GM18502 (cell line): ENCODE data around the gene NCAM1.

Experiments used
- ATAC-seq: cut with Tn5 transposase; IDR thresholded peaks from one replicate; pipeline ENCODE4 v1.9.1; 2021; ENCODE audit warnings: mild to moderate bottlenecking; ENCODE audit not compliant: unreplicated experiment, poor library complexity

The NCAM1 gene

DNA sequence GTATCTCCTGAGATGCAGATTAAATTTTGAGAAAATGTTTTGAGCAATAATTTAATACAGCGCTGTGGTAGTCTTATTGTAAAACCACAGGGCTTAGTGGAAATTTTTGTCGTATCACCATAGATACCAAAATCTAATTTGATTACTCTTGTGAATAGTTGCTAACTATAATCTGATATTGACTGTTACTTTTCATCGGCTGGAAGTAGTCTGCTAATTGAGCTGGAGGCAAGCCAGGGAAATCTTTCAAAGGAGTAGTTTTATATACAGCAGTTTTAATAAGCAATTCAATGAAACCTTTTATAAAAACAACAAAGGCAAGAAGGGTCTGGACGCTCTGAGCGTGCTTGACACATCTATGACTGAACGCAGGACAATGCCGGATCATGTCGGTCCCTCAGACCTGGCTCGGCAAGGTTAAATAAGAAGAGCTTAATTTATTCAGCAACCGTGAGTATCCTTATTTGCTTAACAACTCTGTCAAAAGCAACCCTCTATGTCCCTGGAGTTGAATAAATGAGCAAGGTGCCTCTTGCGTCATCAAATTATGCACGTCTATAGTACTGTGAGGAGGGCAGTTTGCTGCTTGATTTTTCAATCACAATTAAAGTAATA is 121.2 kb downstream of the NCAM1 start:
- ATAC-seq: no peak

DNA sequence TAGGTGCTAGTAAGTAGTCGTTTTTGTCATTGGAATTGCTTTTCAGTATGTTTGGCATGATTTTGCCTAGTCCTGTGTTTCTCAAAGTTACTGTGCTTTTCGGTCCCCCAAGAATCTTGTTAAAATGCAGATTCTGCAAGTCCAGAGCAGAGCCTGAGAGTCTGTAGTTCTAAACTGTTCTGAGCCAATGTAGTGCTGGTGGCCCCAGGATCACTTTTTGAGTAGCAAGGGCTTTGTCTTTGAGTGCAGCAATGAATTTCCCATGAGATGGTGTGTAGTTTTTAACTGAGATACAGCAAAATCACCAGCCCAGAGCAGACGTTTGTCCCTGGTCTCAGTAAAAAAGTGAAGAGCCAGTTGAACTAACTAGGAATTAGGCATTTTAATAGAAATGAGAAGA is 122.4 kb downstream of the NCAM1 start:
- no peak for ATAC-seq

DNA sequence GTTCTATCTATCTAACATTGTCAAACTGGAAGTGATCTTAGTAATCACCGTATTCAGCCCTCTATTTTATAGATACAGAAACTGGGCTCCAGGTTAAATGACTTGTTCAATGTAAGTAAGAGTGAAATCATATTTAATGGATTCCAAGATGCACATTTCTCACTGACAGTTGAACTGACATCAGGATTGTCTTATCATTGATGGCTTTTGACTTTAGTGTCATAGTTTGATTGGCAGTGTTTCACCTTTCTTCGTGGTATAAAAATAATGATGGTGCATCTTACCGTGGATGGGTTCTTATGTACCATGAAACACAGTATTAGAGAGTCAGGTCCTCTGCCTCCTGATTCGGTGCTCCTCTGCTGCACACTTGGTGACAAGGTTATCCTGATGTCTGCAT is 123.1 kb downstream of the NCAM1 start:
- ATAC-seq: no peak

DNA sequence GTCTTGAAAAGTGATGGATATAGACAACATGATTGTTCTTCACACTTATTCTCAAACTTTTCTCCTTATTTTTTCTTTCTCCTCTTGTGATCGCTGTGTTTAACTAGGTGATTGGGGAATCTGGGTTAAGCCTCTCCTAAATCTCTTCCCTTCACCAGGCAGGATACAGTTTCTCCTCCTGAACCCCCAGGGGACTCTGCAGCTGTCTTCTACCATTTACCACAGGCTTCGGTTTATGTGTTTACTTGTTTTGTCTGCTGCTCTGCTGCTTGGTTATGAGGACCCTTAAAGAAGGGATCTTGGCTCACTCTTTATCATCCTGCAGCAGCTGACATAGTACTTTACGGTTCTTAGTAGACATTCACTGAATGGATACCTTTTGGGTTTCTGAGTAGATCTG is 124.2 kb downstream of the NCAM1 start:
- ATAC-seq: no peak

DNA sequence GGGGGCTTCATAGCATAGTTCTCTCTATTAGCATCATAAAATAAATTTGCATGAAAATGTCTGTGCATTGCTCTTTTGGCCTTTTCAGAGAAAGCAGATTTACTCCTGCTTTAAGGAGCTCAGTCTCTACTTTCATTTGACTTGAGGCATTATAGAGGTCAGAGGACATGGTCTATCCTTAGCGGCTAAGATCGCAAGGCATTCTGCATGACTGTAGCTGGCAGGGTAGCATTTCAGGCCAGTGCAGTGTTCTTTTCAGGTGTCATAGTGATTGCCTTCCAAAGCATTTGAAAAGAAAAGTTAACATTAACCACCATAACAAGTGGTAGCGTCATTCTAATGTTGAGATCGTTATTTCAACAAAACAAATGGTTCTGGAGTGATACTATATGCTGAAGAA is 126.5 kb downstream of the NCAM1 start:
- no peak for ATAC-seq

DNA sequence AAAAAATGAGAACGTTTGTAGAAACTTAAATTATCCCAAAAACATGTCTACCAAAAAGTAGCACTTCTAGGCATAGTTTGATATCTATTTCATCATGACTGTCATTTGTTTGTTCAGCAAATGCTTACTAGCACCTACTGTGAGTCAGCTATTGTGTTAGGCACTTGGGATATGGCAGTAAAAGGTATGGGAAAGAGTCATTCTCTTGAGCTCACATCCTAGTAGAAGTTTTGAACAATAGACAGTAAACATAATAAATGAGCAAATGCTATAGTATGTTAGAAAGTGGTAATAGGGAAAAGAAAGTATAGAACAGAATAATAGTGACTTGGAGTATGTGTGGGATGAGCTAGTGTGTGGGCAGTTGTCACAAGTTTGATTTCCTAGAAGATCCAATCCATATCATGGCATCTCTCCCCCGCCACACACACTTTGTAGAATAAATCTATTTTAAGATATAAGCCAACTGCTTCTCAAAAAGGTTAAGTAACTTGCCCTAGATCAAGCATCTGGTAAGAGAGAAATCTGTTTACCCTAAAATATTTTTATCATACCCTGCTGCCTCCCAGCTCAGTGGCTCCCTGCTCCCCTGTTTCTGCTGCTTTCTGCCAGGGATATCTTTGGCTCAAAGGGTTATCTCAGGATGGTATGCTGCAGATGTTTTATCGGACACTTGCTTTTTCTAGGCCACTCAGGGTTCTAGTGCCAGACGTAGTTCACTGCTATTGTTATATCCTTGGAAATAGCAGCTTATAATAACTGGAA is 129.7 kb downstream of the NCAM1 start:
- ATAC-seq: no peak

DNA sequence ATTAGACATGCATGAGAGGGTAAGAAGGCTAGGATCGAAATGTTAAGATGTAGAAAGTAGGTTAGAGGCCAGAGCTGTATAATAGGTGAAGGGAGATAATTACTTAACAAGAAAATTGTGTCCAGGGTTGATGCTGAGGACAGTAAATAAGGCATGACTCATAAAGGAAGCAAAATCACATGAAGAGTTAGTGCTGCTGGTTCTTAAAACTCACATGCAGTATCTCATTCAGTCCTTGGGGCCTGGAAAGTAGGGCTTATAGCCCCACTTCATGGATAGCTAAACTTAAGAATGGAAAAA is 130.2 kb downstream of the NCAM1 start:
- ATAC-seq: no peak

DNA sequence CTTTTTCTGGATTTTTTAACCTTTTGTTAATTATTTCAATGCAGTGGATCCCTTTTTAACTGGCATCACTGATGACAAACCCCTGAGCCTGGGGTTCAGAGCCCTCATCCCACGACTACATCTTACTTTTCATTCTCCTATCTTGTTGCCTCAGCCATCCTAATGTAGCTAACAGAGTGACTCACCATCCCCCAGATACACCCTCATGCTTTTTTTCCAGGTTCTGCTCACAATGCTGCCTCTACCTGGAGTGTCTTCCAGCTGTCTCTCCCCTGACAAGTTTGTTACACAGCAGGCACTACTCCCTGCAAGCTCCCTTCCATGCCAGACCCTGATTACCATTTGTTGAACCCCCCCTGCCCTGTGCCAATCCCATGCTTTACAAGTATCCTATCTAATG is 135.4 kb downstream of the NCAM1 start:
- ATAC-seq: no peak

DNA sequence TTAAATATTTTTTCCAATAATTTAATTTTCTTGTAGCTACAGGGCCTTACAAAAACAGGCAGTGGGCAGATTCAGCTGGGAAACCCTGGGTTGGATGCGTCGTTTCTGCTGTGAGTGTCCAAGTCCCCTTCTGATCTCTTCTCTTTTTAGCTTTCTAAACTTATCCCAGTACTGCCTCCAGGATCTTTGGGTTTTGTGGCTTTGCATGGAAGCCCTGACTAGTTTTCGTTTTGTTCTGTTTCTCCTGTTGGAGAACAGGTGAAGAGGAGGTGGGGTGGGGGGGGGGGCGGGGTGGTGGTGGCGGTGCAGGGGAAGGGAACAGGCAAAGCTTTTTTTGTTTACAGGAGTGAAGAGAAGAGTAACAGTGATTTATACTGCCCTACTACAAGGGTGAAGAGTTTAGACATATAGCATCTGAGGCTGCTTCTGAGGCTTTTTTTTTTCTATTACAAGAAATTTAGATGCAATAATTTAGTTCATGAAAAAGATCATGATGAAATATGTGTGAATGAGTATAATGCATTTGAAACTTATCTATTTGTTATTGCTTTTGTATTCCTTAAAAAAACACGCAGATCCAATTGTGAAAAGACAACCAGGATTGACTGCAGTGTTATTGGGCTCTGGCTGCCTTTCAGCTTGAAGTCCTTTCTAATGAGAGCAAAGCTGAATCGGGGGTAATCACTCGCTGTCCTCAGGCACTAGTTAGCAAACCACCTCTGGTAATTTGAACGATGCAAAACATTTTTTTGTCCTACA is 142.9 kb downstream of the NCAM1 start:
- ATAC-seq: no peak

DNA sequence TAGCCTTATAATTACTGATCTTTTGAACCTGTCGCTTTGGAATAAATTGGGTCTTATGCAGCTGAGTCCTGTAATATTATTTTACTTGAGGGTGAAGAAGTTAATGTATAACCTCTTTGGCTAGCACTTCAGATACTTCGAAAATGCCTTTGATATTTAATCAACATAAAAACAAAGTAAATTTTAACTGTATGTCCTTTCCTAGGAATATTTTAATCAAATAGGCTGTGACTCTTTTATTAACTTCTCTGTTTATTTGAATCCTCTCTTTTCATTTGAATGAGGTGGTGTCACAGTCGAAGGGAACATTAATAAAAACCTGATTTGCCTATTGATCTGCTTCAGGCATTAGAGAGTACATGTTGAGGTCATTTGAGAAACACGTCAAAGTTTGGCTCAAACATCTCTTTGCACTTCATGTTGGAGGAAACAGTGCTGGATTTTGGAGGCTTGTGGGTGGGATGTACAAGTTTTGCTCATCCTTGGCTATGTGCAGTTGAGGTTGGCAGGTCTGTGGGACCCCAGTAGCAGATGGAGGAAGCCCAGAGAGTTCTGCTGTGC is 143.6 kb downstream of the NCAM1 start:
- ATAC-seq: no peak

DNA sequence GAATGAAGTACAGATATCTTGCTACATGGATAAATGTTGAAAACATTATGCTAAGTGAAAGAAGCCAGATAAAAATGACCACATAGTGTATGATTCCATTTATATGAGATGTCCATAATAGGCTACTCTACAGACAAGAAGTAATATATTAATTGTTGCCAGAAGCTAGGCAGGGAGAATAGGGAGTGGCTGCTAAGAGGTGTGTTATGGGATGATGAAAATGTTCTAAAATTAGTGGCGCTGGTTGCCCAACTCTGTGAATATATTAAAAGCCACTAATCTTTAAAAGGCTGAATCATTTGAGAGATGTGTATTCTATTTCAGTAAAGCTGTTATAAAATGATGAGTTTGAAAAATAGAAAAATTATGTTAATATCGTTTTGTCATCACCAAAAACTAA is 144.4 kb downstream of the NCAM1 start:
- ATAC-seq: no peak

DNA sequence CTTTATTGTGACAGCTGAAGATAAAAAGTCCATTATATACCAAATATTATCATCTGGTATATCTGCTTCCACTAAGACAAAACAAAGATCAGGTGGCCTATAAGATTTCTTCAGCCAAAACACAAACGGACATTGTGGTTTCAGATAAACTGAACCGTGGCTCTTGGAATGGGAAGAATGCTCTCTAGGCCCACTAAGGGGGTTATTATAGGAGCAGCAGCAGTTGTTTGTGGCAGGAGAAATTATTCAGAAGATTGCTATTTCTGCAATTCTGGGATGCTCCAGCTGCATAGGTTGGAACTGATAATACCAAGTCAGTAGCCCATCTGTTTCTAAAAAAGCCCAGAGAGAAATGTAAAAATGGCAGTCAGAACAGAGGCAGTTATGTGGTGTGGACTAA is 145.3 kb downstream of the NCAM1 start:
- no peak for ATAC-seq

DNA sequence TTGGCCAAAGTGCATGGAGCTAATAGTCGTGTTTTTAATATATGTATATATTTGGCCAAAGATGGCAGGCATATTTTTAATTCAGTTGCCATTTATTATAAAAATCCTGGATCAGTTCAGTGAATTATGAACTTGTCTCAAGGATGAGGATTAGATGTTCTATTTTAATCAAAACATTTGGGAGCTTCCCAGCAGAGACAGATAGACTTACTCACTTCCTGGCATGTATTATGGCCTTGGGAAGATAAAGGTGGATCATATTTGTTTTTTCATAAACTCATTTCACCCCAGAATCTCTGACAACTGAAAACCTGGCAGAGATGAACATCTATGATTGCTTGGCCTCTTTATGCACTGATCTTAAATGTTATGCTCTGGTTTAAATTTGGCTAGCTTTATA is 148.8 kb downstream of the NCAM1 start:
- no peak for ATAC-seq

DNA sequence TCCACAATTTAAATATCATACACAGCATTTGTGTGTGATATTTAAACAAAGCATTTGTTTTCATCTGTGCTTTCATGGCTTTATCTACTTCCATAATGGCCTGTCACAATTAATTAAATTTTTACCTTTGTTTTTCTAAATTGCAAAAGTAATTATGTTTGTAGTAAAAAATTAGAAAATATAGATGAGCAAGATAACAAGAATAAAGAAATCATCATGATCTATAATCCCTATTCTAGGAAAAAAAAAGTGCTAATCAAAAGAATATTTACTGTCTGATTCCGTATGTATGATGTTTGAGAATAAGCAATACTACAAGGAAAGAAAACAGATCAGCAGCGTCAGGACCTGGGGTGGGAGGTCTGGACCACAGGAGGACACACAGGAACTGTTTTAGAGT is 149.9 kb downstream of the NCAM1 start:
- no peak for ATAC-seq

DNA sequence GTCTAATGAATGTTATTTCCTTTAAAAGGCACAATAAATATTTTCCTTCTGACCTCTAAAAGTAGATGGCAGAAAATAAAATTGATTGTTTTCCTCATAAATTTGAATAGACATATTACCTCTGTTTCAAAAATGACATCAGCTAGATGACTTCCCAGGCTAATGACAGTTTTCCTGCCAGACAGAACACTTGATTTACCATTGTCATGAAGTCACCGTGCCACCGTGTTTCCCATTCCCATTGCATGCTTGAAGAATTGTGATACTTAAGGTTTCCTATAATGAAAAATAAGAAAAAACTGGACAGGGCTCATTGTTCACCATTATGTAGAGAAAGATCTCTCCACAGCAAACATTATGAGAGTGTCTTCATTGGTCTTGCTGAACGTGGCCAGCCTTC is 151.1 kb downstream of the NCAM1 start:
- no peak for ATAC-seq

DNA sequence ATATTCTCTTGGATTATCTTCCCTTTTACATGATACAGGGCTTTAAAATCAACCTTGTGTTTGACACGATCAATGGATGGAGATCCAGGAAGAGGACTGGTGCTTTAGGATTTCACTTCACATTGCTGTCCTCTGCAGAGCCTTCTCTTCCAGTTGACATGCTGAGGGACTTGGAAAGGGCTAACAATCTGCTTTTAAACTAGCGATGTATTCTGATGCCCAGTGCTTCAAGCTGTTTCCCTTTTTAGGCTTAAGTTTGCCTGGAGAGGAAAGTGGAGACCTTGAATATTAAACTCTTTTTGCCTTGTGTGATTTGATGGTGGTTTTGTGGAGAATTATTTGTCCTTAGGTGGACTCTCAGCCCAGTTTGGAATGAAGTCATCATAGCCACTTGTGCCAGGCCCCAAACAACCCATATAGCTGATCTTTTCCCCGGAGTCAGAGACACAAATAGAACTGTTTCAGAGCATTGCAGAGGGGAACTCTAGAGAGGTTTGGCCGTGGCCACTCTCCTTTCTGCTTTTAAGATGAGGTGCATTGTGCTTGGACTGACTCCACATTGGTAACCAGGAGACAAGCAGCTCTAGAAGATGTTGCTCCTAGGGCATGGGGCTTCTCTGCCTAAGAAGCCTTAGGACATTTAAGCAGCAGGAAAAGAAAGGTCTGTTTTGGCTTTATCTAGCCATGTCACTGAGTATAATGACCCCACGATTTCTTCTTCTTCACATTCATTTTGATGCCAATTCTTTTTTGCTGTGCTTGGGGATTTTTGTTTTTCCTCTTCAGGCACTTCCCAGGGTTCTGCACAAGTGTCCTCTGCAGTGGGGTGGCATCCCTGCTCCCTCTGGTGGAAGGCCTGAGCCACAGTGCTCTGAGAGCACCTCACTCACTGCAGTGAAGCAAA is 152.8 kb downstream of the NCAM1 start:
- no peak for ATAC-seq

DNA sequence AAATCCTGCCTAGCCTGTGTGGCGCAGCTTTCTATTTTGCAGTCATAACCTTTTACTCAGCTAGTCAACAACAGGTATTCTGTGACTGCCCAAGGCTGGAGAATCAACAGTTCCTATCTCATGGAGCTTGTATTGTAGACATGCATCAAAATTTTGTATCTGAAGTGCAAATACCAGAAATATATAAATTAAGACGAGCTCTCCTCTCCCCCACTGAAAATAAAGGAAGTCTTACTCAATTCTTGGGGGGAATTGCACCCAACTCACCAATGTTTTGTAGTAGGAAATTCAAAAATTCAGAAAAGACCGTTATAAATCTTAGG is 153.4 kb downstream of the NCAM1 start:
- ATAC-seq: no peak

DNA sequence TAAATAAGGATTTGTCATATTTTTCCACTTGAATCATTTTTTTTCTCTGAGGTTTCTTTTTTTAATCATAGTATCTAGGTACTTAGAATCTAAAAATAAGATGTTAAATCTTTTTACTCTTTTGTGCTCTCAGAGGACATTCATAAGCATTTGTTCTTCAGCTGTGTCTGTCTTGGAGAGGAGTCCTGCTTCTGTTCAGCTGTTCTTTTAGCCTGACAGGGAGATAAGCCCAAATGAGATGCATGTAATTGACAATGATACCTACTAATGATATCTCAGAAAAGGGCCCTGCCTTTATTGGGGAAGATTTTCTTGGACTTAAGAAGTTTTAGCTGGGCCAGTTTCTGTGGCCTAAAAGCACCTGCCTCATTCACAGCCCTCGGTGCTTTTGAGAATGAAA is 156.9 kb downstream of the NCAM1 start:
- ATAC-seq: no peak

DNA sequence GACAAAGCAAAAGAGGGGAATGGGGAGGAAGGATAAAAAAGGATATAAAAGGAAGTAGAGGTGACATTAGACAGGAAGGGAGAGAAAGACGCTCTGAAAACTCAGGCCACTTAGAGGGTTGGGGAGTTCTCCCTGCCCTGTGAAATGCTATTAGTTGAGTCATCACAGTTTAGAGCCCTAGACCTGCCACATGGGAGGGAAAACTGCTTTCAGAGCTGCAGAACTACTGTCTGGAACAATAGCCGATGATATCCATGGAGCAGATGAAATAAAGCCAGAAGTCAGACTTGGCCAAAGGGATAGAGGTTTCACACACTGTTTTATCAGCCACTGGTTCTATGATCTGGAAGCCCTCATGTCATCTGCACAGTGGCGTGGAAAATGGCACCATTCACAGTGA is 157.9 kb downstream of the NCAM1 start:
- ATAC-seq: no peak

DNA sequence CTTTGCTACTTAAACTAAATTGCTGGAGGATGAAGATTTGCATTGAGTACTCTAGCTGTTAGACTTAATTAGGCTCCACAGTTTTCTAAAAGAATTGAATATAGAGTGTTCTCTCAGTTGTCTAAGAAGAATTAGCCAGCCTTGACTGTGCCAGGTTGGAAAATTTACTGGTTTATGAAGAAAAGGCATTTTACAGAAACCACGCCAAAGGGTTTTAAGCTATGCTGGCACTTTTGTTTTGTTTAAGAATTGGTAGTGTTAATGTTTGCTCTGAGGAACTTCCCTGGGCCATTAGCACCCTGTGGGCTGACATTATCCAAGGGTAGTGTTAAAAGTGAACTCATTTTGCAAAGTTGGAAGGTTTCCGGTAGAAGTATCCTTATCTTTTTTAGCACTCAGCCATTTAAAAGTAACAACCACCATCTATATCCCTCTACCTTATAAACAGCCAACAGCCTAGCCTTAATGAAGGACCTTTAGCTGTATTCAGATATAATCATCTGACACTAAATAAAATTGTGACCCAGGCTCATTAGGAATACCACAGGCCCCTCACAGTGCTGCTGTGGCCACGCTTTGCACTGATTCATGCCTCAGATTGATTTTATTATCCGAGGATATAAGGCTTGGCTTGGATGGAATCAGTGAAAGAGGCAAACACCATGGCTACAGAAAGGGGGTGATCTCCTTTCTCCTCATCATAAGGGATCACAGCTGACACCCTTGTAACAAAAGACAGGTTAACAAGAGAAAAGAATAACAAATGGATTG is 158.9 kb downstream of the NCAM1 start:
- ATAC-seq: no peak
